Stimulated activated CD4-positive, alpha-beta T cell treated with anti-CD3 and anti-CD28 coated beads, Interleukin-2, amount 100 ng/mL, for 48 hours (primary cell): ENCODE results near the gene TUBG1.
"Not testable (repeated sequence)": the region's sequence is repeated elsewhere in the genome, so short reads cannot be mapped to it uniquely, and the experiment has no call there.

Experiments used
- DNase-seq, 2 donors: peaks; one replicate each; pipeline ENCODE4 v3.0.0-alpha.2; 2020

TUBG1 gene

DNA sequence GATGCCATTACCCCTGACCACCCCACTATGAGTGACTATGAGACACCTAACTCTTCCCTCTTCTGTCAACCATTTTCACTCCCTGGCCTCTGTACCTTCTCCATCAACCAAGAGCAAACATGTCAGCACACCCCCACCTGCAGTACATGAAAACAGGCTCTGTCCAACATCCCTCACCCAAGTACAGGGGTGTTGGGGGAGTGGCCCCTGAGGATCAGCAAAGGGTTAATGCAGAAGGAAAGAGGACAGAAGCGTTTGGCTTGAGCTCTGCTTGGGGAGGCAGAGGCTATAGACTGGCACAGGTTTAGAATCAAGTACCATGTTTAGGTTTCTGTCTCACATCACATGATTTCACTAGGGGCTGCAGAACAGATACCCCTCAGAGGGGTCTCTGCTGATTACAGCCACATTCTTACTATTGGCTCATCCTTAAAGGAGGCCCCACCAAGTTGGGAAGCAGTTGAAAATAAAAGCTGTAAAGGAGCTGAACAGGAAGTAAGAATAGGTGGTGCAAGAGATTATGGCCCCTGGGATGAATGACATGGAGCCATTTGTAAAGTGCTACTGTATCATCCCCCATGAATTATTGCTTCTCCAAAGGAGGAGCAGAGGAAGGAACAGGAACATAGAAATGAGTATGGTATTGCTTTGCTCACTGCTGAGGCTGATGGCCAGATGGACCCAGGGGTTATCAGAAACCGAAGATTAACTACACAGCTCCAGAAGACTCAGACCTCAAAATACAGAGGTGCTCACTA is 29.5 kb upstream of the TUBG1 start:
- no peak for DNase-seq

- no peak for DNase-seq
These were observed 27.7 kb upstream of the TUBG1 start for GRCh38 chr17:42581744-42582270.

DNA sequence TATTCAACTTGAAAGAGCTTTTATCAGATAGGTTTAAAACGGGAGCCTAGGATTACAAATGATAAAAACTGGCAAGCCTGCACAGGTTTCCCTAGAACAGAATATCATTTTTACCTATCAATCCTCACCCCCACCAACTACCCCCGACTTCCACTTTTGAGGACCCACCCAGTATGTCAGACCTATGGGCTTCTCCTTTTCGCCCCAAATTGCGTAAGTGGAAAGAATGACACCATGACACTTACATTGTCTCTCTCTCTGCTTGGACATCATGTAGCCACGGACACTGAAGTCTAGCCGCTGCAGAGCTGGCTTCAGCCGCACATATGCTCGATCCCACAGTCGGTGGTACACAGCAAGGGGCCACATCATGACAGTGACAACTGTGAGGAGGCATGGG is 24.6 kb upstream of the TUBG1 start:
- no peak for DNase-seq

- no peak for DNase-seq
These were observed 24.1 kb upstream of the TUBG1 start for GRCh38 chr17:42585353-42585752.

DNA sequence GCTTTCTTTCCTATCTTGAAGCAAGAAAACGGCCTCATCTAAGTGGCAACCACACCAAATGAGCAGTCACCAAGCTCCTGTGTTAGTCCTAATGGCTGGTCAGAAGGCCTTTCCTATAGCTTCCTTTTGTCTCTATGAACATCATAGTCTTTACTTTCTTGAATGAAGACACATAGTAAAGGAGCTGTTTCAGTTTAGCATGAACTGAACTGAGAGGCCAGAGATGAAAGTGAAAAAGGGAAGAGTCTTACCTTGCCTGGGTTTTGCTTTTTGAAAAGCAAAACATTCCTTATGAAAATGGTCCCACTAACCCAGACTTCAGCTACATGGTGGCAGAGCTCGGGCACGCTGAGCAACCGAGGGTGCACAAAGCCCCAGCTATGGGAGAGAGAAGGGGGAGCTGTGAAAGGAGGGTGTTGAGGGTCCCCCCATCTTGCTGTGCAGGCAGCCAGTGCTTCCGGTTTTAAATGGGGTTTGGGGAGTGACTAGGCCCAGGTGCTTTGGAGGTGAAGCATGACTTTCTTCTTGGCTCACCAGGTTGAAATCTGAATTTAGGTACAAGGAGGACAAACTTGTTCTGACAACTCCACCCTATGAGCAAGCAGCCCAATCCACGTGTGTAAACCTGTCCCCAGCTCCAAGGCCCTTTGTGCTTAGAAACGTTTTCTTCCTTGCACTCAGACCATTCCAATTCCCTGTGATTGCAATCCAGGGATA is 22.8 kb upstream of the TUBG1 start:
- DNase-seq, result no peak

DNA sequence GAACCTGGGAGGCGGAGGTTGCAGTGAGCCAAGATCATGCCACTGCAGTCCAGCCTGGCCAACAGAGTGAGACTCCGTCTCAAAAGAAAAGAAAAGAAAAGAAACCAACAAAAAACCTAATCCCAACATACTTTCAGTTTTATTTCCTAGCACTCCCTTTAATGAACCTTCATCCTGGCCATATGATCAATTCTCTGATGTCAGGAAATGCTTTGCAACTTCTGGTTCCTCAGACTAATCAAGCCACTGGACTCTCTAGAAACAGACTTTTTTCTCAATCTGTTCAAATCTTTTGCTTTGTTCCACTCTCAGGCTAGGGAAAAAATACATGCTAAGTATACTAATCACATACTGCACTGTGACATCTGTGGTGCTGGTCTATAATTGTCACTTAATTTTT is 18.6 kb upstream of the TUBG1 start:
- DNase-seq, result no peak

GRCh38 chr17:42591411-42591810 is 18.1 kb upstream of the TUBG1 start:
- no peak for DNase-seq

GRCh38 chr17:42596386-42596785 is 13.1 kb upstream of the TUBG1 start:
- DNase-seq, result no peak

DNA sequence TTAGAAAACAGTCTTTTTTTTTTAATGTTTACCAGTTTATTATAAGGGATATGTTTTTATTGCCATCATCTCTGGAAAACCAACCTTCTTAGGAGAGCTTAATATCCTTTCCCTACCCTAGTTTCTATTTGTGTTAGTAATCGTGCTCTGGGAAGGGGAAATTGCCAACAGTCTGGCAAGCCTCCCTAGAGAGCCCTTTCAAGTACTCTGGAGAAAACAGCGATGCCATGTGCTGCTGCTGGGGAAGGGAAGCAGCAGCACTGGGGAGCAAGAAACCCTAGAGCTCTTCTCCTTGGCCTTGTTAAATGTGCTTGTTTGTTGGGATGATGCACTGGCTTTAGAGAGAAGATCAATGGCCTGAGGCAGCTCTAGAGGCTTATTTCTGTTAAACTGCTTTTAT is 10.6 kb upstream of the TUBG1 start:
- no peak for DNase-seq

- DNase-seq, result no peak
These were observed 6.2 kb upstream of the TUBG1 start for GRCh38 chr17:42603318-42603717.

DNA sequence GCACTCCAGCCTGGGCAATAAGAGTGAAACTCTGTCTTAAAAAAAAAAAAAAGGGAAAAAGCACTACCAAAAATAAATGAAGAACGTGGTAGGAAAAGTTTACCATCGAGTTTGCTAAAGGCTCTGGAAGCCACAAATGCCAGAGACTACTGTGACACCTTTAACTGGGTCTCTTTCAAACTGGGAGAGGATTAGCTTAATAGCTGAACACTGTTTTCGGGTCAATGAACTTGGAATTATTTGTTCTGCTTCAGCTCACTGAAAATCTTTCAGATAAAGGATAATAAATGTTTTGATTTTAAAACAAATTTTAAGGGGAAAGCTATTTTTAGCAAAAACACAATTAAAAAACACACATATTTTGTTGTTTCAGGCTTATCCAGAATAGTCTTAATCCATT is 1.7 kb upstream of the TUBG1 start:
- DNase-seq, result no peak

- no peak for DNase-seq
These were observed 940 bp upstream of the TUBG1 start for GRCh38 chr17:42608305-42609181.

DNA sequence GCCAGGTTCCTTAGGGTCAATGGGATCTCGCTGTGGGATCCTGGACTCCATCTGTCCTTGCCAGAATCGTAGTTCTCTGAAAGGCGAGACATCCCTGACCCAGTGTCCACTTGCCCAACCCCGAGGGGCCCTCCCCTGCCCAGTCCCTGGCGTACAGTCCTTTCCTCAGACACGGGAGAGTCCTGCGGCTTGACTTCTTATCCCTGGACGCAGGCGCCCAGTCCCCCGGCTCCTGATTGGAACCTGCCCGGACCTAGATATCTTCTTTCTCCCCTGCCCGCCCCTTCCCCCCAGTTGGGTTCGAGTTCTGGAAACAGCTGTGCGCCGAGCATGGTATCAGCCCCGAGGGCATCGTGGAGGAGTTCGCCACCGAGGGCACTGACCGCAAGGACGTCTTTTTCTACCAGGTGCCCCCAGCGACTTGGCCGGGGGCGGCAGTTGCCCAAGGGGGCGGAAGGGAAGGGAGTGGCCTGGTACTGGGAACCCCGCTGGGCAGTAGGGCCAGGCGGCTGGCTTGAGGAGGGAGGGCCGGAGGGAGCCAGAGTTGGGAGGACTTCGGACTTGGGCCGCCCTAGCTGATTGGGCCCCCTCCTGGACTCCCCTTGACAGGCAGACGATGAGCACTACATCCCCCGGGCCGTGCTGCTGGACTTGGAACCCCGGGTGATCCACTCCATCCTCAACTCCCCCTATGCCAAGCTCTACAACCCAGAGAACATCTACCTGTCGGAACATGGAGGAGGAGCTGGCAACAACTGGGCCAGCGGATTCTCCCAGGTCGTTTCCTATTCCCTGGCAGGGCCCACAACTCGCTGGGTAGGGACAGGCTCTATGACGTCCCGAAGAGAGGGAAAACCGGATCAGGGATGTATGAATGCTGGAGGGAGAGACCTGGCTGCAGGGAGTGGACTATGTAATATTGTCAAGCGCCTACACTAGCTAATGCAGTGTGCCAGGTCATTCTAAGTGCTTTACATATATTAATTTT is 625 bp downstream of the TUBG1 start:
- peak; percentile 3 to 8 for DNase-seq

DNA sequence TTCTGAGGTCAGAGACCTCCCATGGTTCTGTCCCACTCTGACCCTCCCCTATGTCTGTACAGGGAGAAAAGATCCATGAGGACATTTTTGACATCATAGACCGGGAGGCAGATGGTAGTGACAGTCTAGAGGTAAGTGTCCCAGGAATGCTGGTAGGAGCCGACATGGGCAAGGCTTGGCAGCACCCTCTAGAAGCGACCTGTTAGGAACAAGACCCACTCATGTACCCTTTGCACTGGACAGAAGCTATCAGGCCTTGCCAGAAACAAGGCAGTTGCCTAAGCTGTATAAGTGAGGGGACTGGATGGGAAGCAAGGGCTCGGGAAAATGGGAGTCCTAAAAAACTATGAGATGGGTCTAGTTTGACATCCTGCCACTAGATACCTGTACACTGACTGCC is 2.5 kb downstream of the TUBG1 start:
- DNase-seq, result no peak

GRCh38 chr17:42613699-42614295 is 4.3 kb downstream of the TUBG1 start:
- DNase-seq, result no peak

DNA sequence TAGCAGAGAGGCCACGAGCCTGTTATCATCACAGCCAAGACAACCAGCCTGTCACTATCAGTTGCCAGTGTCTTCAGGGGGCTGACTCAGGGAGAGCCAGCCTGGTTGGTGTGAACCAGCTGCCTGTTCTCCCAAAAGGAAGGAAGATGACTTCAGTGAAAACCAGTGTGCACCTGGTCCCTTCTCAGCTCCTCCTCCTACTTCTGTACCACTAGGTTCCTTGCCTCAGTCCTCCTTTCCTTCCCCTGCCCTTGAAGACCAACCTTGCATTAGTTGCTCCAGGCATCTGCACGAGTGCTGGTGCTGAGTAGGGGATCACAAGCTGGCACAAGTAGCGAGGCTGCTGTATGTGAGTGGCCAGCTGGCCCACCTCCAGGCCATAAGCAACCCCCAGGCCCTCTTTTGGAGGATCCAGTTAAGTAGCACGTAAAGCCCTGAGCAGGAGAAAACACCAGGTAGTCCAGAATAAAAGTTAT is 8.5 kb downstream of the TUBG1 start:
- no peak for DNase-seq

GRCh38 chr17:42618442-42619150 is 9.1 kb downstream of the TUBG1 start:
- no peak for DNase-seq

GRCh38 chr17:42621987-42622386 is 12.5 kb downstream of the TUBG1 start:
- DNase-seq, result not testable (repeated sequence)

GRCh38 chr17:42623271-42623670 is 13.8 kb downstream of the TUBG1 start:
- DNase-seq, result no peak

GRCh38 chr17:42623732-42624596 is 14.5 kb downstream of the TUBG1 start:
- no peak for DNase-seq
